ENCODE data around the gene SEPTIN5. TPM values are rescaled to one million over a fixed set of nuclear protein-coding genes. Genes with fewer than 3 reads are reported as not detected.

The SEPTIN5 gene
- total and polyA plus RNA-seq, 9 of the 15 experiments (the other 6 are each of a cell fraction or from before 2014, with no cell fraction given), result 0.03 to 195 (median 119) TPM

GRCh38 chr22:19718456-19719049 lies 4.2 kb downstream of the SEPTIN5 start (continued):
- TF ChIP-seq MED1 (CRISPR knock-in tag; IDR thresholded peaks at IDR 0.05; ENCODE audit: borderline replicate concordance) (no peak), STAT5B (CRISPR knock-in tag; IDR thresholded peaks at IDR 0.05) (no peak), PHB2 (IDR thresholded peaks at IDR 0.05; ENCODE audit: low read depth) (no peak), TFAP4 (CRISPR knock-in tag; IDR thresholded peaks at IDR 0.05; ENCODE audit: borderline replicate concordance) (no peak), EP300 (IDR thresholded peaks at IDR 0.05; ENCODE audit: low read length) (no peak), STAG1 (CRISPR knock-in tag; IDR thresholded peaks at IDR 0.05; ENCODE audit: borderline replicate concordance) (no peak), KLF6 (CRISPR knock-in tag; IDR thresholded peaks at IDR 0.05; ENCODE audit: borderline replicate concordance) (no peak), JUNB (CRISPR knock-in tag; conservative IDR thresholded peaks at IDR 0.05) (no peak), NFE2L1 (tag; IDR thresholded peaks at IDR 0.05; ENCODE audit: borderline replicate concordance, low read depth) (no peak), MAFF (IDR thresholded peaks at IDR 0.05; ENCODE audit: low read length) (no peak), ZNF639 (CRISPR knock-in tag; conservative IDR thresholded peaks at IDR 0.05 in 1 of 2, IDR thresholded peaks at IDR 0.05 in 1 of 2) (no peak), CSDE1 (IDR thresholded peaks at IDR 0.05) (no peak), ARID2 (IDR thresholded peaks at IDR 0.05) (peak; percentile 60; the same call in 1 of the 2 replicates), GTF2A2 (tag; IDR thresholded peaks at IDR 0.05) (peak; percentile 45; the same call in 1 of the 2 replicates), ZNF274 (IDR thresholded peaks at IDR 0.05; ENCODE audit: borderline replicate concordance, low read depth, low read length) (peak; percentile 50; the same call in 1 of the 2 replicates), ZFX (CRISPR knock-in tag; IDR thresholded peaks at IDR 0.05) (no peak), ZFP36 (IDR thresholded peaks at IDR 0.05; ENCODE audit: low read depth, low read length, partially characterized antibody) (no peak), HDAC1 (IDR thresholded peaks at IDR 0.05) (peak in 1 of 2 experiments; percentile 66; a peak in 2 of 4 replicates), NRF1 (conservative IDR thresholded peaks at IDR 0.05 in 1 of 2, IDR thresholded peaks at IDR 0.05 in 1 of 2) (no peak; a peak in 1 of 4 replicates), U2AF2 (optimal IDR thresholded peaks at IDR 0.05; ENCODE audit: low read depth, low read length) (no peak), SIN3B (IDR thresholded peaks at IDR 0.05; ENCODE audit: low read depth) (no peak), SREBF2 (CRISPR knock-in tag; IDR thresholded peaks at IDR 0.05) (no peak)
